Fibroblast of lung (primary cell): ENCODE data around the gene DENND1A.

Experiments
- EZH2 ChIP-seq: IDR thresholded peaks from 2 replicates; pipeline ENCODE4 v1.5.1; 2012; ENCODE audit warnings: low read length, control low read depth, mild to moderate bottlenecking; ENCODE audit errors: missing control alignments
- TF ChIP-seq, protein P1 (sequence below), 2 donors: IDR thresholded peaks in 1 of 2; conservative IDR thresholded peaks in 1 of 2; 1 replicate in 1 of 2; 2 replicates in 1 of 2; pipeline ENCODE4 v1.5.1; 2011 to 2012; ENCODE audit warnings: low read length in 2 of 2, control low read depth in 1 of 2, inconsistent platforms in 1 of 2, low read depth in 1 of 2, mild to moderate bottlenecking in 1 of 2

DNA sequence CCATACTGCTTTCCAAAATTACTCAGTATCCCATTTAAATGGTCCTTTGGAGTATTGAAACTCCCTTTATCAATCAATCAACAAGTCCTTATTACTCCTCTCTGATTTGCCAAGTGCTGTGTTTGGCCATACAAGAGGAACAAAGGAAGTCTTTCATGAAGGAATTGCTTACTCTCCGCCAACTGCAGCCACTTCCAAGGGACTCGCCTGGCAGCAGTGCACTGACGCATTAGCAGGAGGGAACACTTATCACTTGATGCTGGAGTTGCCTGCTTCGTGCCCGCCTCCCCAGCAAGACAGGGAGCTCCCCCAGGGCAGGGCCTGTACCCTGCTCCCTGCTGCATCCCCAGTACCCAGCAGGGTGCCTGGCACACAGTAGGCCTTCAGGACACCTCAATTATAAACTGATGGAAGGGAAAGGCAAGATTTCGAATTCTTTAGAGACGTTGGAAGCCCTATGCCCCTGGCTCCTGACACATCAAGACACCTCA is 476.1 kb downstream of the DENND1A start:
- TF ChIP-seq, protein P1, sequence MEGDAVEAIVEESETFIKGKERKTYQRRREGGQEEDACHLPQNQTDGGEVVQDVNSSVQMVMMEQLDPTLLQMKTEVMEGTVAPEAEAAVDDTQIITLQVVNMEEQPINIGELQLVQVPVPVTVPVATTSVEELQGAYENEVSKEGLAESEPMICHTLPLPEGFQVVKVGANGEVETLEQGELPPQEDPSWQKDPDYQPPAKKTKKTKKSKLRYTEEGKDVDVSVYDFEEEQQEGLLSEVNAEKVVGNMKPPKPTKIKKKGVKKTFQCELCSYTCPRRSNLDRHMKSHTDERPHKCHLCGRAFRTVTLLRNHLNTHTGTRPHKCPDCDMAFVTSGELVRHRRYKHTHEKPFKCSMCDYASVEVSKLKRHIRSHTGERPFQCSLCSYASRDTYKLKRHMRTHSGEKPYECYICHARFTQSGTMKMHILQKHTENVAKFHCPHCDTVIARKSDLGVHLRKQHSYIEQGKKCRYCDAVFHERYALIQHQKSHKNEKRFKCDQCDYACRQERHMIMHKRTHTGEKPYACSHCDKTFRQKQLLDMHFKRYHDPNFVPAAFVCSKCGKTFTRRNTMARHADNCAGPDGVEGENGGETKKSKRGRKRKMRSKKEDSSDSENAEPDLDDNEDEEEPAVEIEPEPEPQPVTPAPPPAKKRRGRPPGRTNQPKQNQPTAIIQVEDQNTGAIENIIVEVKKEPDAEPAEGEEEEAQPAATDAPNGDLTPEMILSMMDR (conservative IDR thresholded peaks at IDR 0.05 in 1 of 2, IDR thresholded peaks at IDR 0.05 in 1 of 2; ENCODE audit: low read depth in 1 of 2, low read length in 2 of 2), result no peak
- no peak for TF ChIP-seq EZH2
